Measurements from ENCODE around the gene CCDC74B.
"Not testable (repeated sequence)": the region's sequence is repeated elsewhere in the genome, so short reads cannot be mapped to it uniquely, and the experiment has no call there.

CCDC74B gene

DNA sequence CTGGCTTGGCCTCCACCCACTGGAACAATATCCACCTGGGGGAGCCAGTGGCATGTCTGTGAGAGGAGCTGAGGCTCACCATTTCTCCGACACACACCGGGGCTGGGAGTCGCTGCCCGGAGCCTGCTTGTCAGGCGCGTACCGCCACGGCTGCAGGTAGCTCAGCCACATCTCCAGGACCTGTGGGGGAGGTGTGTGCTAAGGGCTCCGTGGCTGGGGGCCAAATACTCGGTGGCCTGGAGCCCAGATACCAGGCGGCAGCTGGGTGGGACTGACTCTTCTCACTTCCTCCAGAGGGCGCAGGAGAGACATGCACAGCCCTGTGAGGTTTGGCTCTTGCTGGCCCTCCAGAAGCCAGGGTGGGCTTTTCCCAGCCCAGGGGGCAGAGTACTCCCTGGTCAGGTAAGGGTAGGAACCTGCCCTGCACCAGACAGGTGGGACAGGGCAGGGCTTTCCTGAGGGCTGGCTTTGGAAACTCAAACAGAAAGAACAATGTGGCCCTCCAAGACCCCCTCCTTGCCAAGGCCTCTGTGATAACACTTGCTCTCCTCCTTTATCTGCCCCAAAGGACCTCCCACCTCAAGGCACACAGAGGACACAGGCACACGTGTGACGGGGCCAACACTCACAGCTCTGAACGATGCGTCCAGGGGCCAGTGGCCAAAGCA lies 11.2 kb upstream of the CCDC74B start:
- H3K79me2 ChIP-seq (ENCODE audit: control insufficient read depth, insufficient read depth, low read length, unreplicated experiment); H3K4me3 ChIP-seq (ENCODE audit: low read depth, low read length); H2AFZ ChIP-seq (ENCODE audit: low read length, unreplicated experiment); H3K27me3 ChIP-seq (ENCODE audit: insufficient read depth, low read length); H3K27ac ChIP-seq (ENCODE audit: low read depth, low read length); H3K4me1 ChIP-seq (ENCODE audit: control insufficient read depth, insufficient read depth, low read length, unreplicated experiment); H3K36me3 ChIP-seq (ENCODE audit: insufficient read depth, low read length): not testable (repeated sequence)

DNA sequence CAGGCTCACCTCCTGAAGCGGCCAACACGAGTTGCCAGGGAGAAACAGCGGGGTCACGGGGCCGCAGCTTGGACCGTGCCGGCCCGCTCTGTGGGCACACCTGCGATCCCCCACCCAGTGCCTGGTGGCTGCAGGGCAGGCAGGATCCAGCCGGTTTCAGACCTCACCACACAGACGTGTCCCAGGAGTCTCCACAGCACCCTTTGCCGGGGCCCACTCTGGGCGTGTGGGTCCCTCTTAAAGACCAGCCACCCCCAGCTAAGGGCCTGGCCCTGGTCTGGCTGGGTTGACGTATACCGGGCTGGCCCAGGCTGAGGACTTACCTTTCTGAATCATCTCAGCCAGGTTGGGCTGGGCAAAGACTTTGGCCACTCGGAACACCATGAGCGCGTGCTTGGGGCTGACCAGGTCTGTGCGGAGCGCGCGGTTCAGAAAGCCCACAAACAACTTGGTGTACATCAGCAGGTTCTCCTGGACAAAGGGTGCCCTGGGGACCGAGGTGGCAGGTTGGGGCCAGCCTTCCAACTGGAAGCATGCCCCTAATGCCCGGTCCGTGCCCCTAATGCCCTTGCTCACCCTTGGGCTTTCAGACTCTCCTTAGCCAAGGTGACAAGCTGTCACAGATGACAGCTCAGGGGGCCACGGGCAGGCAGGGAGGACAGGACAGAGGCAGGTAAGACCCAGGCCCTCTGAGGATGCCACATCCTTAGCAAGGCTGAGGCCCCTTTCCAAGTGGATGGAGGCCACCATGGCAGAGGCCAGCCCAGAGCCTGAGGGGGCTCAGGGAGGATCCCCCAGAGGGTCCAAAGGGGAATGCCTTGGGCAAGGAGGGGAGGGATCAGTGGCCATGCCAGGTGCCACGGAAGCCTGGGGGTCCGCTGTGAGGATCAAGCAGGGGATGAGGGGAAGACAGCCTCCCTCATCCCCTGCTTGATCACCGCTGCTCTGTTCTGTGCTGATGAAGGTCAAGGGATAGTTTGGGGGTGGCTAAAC lies 10.2 kb upstream of the CCDC74B start:
- Histone ChIP-seq H3K27ac (ENCODE audit: low read depth, low read length) (no peak overlapping the region), H3K36me3 (ENCODE audit: insufficient read depth, low read length) (no peaks in the 10 kb centered on the region), H3K4me3 (ENCODE audit: low read depth, low read length) (no peak overlapping the region), H3K79me2 (ENCODE audit: control insufficient read depth, insufficient read depth, low read length, unreplicated experiment) (no peaks in the 10 kb centered on the region), H3K27me3 (ENCODE audit: insufficient read depth, low read length) (no peaks in the 10 kb centered on the region), H3K4me1 (ENCODE audit: control insufficient read depth, insufficient read depth, low read length, unreplicated experiment) (no peaks in the 10 kb centered on the region), H2AFZ (ENCODE audit: low read length, unreplicated experiment) (no peak overlapping the region)

DNA sequence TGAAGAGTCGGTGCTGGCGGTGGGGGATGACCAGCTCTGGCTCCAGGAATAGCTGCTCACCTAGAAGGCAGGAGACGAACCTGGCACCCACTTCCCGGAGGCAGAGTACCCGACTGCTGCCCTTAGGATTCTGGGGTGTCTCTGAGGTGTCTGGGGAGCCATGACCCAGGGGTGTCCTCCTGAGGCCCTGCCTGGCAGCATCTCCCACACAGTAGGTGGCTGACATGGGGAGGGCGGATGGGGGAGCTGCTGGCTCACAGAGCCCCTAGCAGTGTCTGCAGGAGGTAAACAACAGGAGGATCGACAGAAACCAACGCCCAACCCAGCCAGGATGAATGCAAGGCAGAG lies 9.5 kb upstream of the CCDC74B start:
- not testable (repeated sequence) for H3K4me3 ChIP-seq (ENCODE audit: low read depth, low read length); H2AFZ ChIP-seq (ENCODE audit: low read length, unreplicated experiment); H3K27ac ChIP-seq (ENCODE audit: low read depth, low read length); H3K36me3 ChIP-seq (ENCODE audit: insufficient read depth, low read length); H3K4me1 ChIP-seq (ENCODE audit: control insufficient read depth, insufficient read depth, low read length, unreplicated experiment); H3K79me2 ChIP-seq (ENCODE audit: control insufficient read depth, insufficient read depth, low read length, unreplicated experiment); H3K27me3 ChIP-seq (ENCODE audit: insufficient read depth, low read length)

DNA sequence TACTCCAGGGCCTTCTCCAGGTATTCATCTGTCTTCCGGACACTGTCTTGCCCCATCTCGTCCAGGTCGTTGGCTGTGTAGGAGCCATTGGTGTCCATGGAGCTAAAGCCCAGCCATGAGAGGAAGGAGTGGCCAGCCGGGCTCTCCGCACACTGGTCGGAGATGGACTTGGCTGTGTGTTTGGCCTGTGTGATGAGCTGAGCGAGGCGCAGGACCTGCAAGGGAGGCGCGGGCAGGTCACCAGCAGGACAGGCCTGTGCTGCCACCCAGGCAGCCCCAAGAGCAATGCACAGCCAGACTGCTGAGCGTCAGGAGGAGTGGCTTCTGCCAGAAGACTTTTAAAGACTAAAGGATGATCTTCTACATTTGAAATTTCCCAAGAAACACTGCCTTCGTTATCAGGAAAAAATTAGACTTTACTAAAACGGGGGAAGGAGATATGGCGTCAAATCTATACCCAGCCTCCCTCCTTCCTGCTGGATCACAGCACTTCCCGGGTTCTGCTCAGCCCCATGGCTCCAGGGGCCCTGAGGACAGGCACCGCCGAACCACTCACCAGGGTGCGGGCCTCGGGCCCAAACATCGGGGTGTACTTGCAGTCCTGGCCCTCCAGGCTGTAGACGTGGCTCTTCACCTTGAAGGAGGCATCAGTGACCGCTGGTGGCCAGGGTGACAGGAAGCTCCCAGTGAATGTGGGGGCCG lies 9.0 kb upstream of the CCDC74B start:
- not testable (repeated sequence) for H2AFZ ChIP-seq (ENCODE audit: low read length, unreplicated experiment); H3K4me1 ChIP-seq (ENCODE audit: control insufficient read depth, insufficient read depth, low read length, unreplicated experiment); H3K79me2 ChIP-seq (ENCODE audit: control insufficient read depth, insufficient read depth, low read length, unreplicated experiment); H3K27me3 ChIP-seq (ENCODE audit: insufficient read depth, low read length); H3K4me3 ChIP-seq (ENCODE audit: low read depth, low read length); H3K27ac ChIP-seq (ENCODE audit: low read depth, low read length); H3K36me3 ChIP-seq (ENCODE audit: insufficient read depth, low read length)

DNA sequence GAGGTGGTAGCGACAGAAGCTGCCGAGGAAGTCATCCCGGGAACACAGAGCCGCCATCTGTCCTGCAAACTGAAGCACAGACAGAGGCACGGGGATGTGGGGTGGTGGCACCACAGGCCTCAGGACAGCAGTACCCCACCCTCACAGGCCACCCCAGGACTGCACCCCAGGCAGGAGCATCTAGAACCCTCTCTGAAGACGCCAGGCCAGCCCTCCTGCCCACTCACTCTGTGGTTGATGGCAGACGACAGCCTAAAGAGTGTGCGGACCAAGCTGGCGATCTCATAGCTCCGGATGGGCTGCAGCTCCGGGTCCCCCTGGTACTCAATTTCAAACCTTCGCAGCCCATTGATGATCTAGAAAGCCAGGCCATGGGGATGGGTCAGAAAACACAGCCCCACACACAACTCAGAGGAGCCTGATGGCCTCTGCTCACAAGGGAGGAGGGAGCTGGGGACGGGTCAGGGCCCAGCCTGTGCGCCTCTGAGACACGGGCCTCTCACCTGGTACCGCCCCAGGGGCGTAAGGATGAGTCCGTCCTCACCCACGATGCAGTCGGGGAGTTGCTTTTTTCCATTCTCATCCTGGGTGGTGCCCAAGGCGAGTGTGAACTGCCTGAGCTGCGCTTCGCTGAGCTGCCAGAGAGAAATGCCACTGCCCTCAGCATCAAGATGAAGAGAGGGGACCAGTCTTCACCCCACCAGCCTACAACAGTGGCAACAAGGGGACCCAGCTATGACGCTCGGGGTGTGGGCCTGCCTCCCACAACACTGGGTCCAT lies 8.1 kb upstream of the CCDC74B start:
- Histone ChIP-seq H3K36me3 (ENCODE audit: insufficient read depth, low read length) (no peaks in the 10 kb centered on the region), H3K4me1 (ENCODE audit: control insufficient read depth, insufficient read depth, low read length, unreplicated experiment) (no peaks in the 10 kb centered on the region), H3K27ac (ENCODE audit: low read depth, low read length) (no peak overlapping the region), H3K27me3 (ENCODE audit: insufficient read depth, low read length) (no peaks in the 10 kb centered on the region), H3K79me2 (ENCODE audit: control insufficient read depth, insufficient read depth, low read length, unreplicated experiment) (no peaks in the 10 kb centered on the region), H3K4me3 (ENCODE audit: low read depth, low read length) (no peak overlapping the region), H2AFZ (ENCODE audit: low read length, unreplicated experiment) (no peak overlapping the region)

DNA sequence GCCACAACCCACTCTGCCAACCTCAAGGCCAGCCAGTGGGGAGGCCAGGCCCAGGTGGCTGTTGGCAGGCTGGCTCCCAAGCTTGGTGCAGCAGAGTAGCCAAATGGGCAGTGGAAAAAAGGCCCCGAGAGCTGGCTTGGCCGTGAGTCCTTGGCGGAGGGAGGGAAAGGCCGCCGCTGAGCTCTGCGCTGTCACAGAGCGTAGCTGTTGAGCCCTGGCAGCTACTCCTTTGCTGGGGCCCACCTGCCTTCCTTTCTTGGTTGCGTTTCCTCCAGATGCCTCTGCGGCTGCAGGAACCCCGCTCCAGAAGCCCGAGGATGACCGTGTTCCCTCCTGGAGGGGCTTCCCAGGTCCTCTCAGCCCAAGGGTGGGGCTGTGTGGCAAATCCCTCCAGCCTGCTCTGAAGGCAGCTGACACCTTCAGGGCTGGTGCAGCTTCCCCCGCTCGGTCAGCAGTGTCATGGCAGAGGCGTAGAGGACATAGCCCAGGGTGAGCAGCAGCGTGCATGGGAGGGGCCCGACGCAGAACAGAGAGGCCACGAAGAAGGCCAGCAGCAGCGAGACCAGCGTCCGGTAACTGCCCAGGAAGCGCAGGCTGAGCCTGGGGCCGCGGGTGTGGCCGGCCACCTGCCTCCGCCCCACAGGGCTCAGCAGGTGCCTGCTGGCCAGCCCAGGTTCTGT lies 7.4 kb upstream of the CCDC74B start:
- not testable (repeated sequence) for H3K36me3 ChIP-seq (ENCODE audit: insufficient read depth, low read length); H3K79me2 ChIP-seq (ENCODE audit: control insufficient read depth, insufficient read depth, low read length, unreplicated experiment); H3K4me1 ChIP-seq (ENCODE audit: control insufficient read depth, insufficient read depth, low read length, unreplicated experiment); H3K27ac ChIP-seq (ENCODE audit: low read depth, low read length); H3K4me3 ChIP-seq (ENCODE audit: low read depth, low read length); H2AFZ ChIP-seq (ENCODE audit: low read length, unreplicated experiment); H3K27me3 ChIP-seq (ENCODE audit: insufficient read depth, low read length)

DNA sequence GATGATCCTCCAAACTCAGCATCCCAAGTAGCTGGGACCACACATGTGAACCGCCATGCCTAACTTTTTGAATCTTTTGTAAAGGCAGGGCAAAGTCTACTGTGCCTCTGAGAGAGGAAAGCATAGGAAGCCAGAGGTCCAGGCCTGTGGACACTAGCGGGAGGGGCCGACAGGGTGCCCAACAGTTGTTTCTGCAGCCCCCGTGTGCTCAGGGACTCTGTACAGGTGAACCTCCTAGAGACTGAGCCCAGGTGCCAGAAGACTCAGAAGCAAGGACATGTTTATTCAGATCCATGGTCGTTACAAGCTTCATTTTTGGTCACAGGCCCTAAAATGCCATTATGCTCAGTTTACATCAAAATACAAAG lies 6.2 kb upstream of the CCDC74B start:
- H3K36me3 ChIP-seq (ENCODE audit: insufficient read depth, low read length); H3K79me2 ChIP-seq (ENCODE audit: control insufficient read depth, insufficient read depth, low read length, unreplicated experiment); H3K4me1 ChIP-seq (ENCODE audit: control insufficient read depth, insufficient read depth, low read length, unreplicated experiment); H3K27me3 ChIP-seq (ENCODE audit: insufficient read depth, low read length); H2AFZ ChIP-seq (ENCODE audit: low read length, unreplicated experiment); H3K27ac ChIP-seq (ENCODE audit: low read depth, low read length); H3K4me3 ChIP-seq (ENCODE audit: low read depth, low read length): not testable (repeated sequence)

DNA sequence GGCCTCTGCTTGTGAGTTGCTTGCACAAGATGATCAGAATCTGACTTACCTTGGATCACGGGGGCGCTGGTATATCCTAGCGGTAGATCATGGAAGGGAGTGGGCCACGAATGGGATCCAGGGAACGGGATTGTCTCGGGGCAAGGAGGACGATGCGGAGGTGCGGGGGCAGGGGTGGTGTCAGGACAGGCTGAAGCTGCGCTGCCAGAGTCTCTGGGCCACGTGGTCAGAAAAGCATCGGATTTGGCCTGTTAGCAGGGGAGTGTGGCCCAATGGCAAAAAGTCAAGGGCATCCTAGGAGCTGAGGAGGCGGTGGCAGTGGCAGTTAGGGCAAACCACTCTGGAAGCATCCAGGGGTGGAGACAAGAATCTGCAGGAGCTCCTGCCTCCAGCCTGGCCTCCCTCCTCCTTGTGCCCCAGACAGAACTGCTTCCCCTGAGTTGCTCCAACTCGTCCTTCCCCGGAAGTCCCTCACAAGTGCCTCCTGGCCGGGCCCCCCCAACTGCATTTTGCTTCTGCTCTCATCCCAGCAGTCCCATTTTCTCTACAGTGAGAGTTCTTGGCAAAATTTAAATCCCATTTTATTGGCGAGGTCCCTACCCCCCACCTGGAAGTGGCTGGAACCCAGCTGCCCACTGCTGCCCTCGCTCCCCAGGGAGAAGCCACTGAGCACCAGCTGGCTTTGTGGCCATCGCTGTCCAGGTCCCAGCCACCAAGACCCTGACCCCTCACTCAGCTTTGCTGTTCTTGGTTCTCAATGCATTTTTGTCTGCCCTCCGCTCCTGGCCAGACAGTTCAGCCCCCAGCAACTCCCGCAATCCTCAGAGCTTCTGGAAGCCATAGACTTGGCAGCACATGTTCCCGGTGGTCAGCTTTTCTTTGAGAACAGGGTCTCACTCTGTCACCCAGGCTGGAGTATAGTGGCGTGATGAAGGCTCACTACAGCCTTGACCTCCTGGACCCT lies 5.6 kb upstream of the CCDC74B start:
- no peak overlapping the region for H3K27ac ChIP-seq (ENCODE audit: low read depth, low read length)

DNA sequence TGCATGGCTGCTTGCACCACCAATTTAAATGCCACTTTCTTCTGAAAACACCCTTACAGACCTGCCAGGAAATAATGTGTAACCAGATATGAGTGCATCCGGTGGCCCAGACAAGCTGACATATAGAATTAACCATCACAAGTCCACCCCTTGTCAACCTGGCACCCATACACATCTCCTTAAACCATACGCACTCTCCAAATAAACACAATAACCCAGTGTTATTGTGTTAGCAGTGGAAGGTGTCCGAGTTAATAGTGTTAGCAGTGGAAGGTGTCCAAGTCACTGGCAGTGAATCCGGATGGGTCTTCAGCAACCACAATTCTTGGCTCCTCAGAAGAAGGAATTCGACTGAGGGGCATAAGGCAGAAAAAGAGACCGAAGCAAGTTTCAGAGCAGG lies 3.6 kb upstream of the CCDC74B start:
- H3K79me2 ChIP-seq (ENCODE audit: control insufficient read depth, insufficient read depth, low read length, unreplicated experiment); H3K4me3 ChIP-seq (ENCODE audit: low read depth, low read length); H3K4me1 ChIP-seq (ENCODE audit: control insufficient read depth, insufficient read depth, low read length, unreplicated experiment); H3K36me3 ChIP-seq (ENCODE audit: insufficient read depth, low read length); H2AFZ ChIP-seq (ENCODE audit: low read length, unreplicated experiment); H3K27me3 ChIP-seq (ENCODE audit: insufficient read depth, low read length); H3K27ac ChIP-seq (ENCODE audit: low read depth, low read length): not testable (repeated sequence)

More for the DNA sequence above, 5.6 kb upstream of the CCDC74B start:
- no peaks in the 10 kb centered on the region for H3K4me1 ChIP-seq (ENCODE audit: control insufficient read depth, insufficient read depth, low read length, unreplicated experiment)
- H3K4me3 ChIP-seq (ENCODE audit: low read depth, low read length) = no peak overlapping the region
- no peaks in the 10 kb centered on the region for H3K79me2 ChIP-seq (ENCODE audit: control insufficient read depth, insufficient read depth, low read length, unreplicated experiment)
- H2AFZ ChIP-seq (ENCODE audit: low read length, unreplicated experiment) = no peak overlapping the region
- H3K36me3 ChIP-seq (ENCODE audit: insufficient read depth, low read length) = no peaks in the 10 kb centered on the region
- no peaks in the 10 kb centered on the region for H3K27me3 ChIP-seq (ENCODE audit: insufficient read depth, low read length)

All from ACC112 (cell line).